HG03159 (cell line): ENCODE data around the gene THADA.

Experiments used
- ATAC-seq: cut with Tn5 transposase; IDR thresholded peaks from one replicate; pipeline ENCODE4 v1.9.1; 2021; ENCODE audit warnings: mild to moderate bottlenecking, moderate library complexity; ENCODE audit not compliant: unreplicated experiment

The THADA gene

DNA sequence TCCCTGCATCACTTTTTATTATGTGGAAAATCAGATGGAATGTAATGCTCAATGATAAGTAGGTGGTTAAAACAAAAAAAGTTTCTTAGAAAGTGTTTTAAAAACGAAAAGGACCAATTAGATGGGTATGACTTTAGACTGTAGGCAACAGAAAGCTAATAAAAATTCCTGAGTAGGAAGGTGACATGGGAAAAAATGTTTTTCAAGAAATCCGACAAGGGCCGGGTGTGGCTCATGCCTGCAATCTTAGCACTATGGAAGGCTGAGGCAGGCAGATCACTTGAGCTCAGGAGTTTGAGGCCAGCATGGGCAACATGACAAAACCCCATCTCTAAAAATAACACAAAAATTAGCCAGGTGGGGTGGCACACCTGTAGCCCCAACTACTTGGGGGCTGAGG is 126.1 kb downstream of the THADA start:
- ATAC-seq = no peak

DNA sequence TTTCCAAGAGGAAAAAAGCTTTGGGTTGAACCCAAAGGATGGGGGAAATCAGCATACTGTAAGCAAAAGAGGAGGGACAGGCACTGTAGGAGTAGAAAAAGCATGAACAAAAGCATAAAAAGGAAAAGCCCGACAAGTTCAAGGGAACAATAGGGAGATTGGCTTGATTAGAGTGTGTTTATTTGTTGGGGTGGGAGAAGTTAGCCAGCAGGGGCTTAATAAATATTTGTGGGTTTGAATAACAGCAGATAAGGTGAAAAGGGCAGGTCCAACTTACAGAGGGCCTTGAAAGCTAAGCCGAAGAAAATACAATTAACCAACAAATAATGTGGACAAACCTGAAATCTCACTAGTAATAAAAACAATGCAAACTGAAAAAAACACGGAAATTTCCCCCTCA is 126.7 kb downstream of the THADA start:
- no peak for ATAC-seq

DNA sequence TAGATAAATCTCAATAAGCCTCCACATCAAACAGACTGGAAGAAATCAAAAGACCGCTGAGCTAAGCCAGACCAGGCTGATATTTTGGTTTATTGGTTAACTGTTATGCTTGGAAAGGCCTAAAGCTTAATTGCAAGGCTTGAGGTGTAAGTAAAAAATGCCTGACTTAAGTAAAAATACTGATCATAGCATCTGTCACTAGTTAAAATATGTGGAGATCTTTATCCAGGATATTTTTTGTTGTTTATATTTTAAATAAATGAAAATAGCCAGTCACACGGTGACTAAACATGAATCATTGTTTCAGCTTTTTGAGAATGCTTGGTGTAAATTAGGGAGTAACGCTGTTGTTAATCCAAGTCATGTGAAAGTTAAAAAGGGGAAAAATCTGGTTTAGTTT is 127.9 kb downstream of the THADA start:
- ATAC-seq = no peak

DNA sequence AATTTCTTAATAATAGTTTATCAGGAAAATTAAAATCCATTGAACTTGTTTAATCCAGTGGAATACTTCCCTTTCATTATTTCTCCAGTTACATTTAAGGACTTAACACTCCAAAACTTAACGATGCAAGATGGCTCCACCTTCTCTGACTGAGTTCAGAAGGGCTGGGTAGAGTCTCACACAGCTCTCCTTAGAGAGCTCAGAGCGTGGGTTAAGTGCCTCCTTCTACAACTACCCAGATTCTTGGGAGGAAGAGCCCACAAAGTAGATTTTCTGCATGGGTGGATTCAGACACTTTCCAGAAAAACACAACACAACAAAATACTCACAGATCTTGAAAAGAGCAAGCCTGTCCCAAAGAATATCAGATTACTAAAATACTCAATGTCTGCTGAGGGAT is 130.6 kb downstream of the THADA start:
- no peak for ATAC-seq

DNA sequence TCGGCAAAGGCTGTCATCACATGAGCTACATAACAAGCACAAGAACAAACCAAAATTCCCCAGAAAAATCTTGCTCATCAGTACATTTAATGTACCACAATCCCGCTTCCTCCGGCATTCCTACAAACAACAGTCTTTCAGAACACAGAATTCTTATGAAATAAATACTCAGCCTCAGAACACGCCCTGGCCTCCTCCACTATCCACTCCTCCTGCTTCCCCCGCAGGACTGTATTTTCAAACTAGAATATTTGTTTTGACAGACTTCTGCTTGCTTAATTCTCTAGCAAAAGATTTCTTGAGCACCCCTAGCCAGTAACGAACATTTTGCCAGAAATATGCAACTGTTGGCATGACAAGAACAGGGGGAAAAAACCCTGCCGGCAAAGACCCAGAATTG is 131.2 kb downstream of the THADA start:
- ATAC-seq = no peak

DNA sequence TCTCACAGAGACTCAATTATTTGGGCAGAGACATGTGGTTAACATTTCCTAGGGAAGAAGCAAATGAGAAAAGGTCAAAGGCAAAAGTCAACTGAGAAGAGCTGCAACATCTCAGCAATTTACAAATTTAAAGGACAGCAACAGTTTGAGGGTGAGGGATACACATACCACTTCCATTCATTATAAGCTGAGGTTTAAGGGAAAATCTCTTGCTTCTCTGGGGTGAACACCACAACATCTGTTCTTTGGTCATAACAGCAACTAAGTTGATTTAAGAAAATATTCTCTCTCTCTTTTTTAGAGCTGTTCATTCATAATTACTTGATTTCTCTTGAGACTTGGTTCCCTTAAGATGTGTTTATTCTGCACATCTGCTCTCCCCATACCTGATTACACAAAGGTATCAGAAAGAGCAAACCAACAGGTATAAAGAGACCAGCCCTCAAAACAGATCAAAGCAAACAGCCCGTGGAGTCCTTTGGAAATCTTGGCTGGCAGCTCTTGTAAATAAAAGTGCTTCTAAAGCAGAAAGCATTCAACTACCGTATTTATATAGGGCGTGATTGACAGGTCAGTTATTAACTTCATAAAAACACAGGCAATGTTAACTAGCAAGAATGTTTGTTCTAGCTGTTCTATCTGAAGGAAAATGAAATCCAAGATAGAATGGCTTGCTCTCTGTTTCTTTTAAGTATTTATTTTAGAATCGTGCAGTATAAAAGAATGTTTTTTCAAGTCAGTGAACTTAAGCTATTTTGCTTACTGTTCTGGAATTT is 132.8 kb downstream of the THADA start:
- no peak for ATAC-seq

DNA sequence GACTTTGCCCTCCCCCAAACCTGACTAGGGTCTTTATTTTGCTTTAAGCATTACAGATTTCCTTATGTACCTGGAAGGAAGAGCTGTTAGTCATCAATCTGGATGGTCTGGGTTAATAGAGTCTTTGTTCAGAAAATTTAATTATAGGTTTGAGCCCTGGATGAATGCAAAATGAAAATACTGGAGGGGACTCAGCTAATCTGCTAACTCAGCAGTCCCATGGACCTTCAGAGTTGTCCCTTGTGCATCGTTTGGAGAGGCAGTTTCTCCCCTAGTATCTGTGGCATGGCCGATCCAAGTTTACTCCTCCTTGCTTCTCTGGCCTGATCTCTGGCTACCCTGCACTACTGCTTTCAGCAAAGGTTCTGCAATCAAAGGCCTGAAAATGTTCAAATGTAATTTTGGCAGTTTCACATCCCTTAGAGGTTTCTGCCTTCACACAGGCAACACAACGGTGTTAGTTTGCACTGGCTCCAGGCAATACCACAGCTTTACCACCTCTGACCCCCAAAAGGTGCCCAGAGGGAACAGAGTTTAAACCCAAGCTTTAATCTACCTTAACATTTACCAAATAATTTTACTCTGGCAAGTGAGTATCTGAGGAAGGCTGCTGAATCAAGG is 134.3 kb downstream of the THADA start:
- peak; percentile 70 for ATAC-seq

DNA sequence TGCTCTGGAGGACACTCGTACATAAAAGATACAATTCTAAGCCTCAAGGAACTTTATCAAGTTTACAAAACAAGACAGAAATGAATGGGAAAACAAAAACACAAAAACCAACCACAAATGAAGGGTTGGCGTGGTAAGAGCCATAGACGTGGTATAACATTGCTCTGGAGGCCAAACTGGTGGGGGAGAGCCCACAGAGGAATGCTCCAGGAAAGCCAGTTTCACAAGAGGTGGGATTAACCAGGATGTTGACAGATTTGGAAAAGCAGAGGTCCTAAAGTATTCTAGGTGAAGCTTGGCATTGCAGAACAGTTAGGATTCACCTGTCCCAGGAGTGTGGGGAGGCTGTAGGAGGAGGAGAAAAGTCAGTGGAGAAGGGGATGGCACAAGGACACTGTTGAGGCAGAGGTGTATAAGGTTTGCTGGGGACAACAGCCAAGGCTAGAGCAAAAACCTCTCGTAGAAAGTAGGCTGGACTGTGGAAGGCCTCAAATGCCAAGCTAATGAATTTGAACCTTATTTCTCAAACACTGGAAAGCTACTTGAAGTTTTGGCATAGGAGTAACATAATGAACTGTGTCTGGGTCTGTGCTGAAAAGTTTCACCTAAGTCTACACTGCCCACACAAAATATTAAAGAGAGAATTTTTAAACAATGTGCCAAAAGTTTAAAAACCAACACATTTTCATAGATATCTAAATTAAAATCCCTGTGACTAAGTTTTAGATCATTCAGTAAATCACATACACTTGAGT is 135.1 kb downstream of the THADA start:
- no peak for ATAC-seq

DNA sequence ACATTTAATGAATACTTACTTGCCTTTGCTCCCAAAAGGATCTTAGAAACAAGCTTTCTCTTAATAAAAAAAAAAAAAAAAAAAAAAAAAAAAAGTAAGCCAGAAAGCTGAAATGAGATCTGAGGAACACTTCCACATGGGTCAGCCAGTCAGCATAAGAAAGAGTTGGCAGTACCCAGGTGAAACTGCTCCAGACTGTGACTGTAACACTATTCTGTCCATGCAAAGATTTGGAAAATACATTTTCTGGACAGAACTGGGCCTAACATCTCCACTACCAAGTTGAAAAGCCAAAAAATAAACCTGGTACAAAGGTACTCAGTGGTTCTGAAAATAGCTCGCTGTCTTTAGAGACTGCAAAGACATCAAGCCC is 135.7 kb downstream of the THADA start:
- no peak for ATAC-seq

DNA sequence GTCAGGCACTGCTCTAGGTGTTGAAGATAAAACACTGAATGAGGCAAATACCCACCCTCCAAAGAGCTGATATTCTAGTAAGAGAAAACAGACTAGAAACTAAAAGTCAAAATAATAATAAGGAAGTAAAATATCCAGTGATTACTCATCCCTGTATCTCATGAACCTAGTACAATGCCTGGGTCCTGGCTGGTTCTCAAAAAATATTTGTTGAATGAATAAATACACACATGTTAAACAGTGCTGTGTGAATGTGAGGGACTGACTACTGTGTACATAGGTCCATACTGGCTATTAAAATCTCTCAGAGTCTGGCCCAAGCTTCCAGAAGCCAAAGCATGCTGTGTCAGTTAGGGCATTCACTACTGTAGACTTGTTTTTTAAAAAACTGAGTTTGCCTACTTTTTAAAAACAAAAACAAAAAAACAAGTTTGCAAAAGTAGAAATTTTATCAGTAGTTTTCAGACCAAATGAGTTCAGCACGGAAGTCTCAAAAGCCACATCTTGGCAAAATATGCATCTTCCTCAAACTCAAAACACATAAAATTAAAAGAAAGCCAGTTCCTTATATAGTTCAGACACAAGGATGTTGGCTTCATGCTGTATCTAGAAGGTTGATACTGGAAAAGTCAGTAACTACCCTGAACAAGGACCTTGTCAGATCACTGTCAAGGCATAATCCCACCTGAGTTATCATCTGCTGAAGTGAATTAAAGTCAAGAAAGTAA is 136.2 kb downstream of the THADA start:
- no peak for ATAC-seq

DNA sequence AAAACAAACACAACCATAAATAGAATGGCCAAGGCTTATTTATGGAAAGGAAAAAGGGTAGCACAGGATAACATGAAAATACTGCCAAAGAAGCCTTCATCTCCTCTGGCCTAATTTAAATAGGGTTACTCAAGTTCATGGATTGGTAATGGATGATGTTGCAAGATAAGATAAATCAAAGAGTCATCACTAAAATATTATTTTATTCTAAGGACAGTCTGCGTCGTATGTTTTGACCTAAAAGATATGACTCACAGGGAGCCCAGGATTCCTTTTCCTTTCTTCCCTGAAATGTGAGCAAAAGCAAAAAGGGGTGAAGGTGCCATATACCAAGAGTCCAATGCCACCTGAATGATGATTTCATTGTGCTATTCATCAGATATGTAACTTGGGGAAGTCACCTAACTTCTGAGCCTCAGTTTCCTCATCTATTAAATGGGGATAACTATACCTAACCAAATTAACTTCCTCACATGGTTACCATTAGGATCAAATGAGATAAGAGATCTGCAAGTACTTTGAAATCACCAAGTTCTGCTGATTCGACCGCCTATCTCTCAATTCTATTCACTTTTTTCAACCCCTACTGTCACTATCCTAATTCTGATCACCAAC is 137.7 kb downstream of the THADA start:
- ATAC-seq = no peak

DNA sequence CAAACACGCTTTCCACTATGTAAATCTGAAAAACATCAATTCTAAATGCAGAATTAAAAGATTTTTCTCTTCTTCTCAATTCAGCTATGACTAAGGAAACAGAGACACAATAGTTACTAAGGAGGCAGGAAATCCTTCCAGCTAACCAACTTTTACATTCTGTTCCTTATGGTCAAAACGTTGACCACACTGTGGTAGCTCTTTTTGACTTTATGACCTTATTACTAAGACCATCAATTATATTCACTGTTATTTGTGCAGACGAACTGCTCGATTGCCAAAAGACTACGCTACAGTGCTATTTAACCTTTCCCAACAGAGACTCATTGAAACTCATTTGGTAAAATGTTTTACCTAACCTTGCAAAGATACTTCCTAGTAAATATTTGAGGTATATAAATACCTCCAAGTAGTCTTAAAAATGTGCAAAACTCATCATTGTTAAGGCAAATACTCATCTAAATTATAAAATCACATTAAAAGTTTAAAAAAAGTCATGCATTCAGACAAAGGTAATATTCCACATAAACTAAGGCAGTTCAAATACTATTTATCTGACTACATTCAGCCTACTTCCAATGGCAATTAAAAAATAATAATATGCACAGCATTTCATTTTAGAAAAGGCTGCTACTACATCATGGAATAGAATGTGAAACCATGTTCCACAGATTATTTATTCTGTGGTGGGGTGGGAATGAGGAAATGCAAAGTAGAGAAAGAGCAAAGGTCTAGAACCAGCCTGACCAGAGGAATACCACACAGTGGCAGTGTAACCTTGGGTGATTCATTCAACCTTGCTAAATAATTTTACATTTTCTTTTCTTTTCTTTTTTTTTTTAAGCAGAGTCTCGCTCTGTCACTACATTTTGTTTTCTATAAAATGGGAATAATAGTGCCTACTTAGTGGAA is 139.9 kb downstream of the THADA start:
- ATAC-seq = no peak

DNA sequence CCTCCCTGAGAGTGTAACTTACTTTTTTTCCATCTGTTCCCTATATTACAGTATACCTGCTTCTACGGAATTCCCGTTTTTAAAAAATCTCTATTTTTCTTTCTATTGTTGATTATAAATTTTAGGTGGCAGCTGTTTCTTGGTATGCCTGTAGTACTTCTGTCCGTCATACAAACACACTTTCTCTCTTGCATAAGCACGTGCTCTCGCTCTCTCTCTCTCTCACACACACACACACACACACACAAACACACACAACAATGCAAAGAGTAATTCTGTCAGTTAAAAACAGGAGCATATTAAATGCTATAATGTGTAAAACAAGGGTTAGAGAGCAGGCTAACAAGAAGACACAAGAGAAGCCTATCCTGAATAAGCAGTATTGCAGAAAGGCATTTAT is 140.5 kb downstream of the THADA start:
- no peak for ATAC-seq

DNA sequence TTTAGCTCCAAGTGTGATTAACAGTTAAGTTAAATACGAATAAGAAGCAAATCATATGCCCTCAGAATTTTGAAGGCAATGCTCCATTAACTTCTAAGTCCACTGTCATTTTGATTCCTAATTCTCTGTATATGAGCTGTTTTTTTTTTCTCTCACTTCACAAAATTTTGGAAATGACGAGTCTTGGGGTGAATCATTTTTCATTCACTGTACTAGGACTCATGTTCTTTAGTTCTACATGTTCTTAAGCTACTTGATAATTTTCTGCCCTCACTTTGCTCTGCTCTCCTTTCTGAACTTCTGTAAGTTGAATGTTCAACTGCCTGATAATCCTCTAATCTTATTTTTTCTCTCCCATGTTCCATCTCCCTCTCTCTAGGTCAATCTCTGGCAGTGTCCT is 141.0 kb downstream of the THADA start:
- no peak for ATAC-seq

DNA sequence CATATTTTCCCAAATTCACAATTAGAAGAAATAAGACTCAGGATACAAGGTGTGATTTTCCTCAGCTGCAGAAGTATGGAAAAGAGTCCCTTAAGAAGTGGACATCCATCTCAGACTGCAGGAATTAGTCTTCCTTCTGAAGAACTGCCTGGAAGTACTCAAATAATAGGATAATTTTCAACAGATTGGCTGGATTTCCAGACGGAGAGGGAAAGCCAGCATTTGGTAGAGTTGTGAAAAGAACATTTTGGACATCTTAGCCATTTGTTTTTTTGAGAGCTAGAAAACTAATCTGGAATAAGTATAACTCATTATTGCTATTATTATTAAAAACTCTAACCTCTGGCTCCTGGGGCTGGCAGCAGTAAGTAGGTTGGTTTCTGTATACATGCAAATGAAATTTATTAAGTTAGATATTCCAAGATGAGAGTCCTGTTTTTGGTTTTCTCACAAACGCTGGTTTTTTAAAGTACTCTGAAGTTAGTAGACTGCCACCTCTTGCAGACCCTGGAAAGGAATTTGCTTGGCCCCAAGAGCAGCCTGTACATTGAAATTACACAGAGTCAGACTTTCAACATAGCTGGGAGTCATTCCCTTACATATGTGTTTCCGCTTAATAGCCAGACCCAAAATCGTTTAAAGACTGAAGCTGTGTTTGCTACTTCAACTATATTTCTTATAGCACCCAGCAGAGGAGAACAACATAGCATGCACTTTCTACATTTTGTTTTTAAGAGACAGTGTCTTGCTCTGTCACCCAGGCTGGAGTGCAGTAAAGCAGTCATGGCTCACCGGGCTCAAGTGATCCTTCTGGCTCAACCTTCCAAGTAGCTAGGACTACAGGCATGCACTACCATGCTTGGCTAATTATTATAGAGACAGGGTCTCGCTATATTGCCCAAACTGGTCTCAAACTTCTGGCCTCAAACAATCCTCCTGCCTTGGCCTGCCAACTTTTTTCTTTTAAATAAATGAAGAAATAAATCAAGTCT is 142.4 kb downstream of the THADA start:
- no peak for ATAC-seq

DNA sequence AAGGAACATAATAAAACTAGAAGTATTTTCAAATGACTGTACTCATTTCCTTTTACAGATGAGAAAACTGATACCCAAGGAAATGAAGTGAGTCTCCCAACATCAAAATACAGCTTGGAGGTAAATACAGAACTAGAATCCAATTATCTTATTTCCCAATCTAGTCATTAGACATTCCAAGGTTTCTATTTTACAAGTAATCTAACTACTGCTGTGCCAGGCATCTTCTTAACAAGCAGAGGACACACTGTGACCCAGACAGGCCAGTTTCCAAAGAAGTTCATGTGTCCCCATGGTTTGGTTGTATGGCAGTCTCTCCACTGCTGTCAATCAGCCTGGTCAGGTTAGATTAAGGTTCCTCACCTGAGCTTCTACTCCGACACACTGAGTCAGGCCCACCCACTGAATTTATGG is 143.5 kb downstream of the THADA start:
- ATAC-seq = no peak

DNA sequence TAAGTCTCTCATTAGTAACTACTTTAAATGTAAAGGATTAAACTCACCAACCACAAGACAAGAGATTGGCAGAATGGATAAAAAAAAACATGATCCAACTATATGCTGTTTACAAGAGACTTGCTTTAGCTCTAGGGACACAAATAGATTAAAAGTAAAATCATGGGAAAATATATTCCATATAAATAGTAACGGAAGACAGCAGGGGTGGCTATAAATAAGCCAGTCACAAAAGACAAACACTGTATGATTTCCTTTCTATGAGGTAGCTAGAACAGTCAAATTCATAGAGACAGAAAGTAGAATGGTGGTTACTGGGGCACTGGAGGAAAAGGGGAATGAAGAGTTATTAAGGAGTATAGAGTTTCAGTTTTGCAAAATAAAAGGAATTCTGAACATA is 145.2 kb downstream of the THADA start:
- no peak for ATAC-seq

DNA sequence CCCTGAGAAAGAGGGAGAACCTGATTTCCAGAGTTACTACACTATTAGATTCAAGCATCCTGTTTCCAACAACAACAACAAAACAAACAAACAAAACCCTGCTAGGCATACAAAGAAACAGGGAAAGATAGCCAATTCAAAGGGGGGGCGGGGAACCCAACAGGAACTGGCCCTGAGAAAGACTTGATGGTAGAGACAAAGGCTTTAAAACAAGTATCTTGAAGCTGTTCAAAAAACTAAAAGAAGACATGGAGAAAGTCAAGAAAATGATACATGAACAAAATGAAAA is 147.1 kb downstream of the THADA start:
- ATAC-seq = no peak
